ENCODE data around the gene CYREN.

- TF ChIP-seq CTCF (conservative IDR thresholded peaks at IDR 0.05; ENCODE audit: low read depth in 2 of 2): no peak
- no peak for TF ChIP-seq POLR2AphosphoS5 (IDR thresholded peaks at IDR 0.05; ENCODE audit: low read depth)
- TF ChIP-seq REST (IDR thresholded peaks at IDR 0.05; ENCODE audit: unreplicated experiment): no peak
- TF ChIP-seq ZNF114 (CRISPR knock-in tag; IDR thresholded peaks at IDR 0.05): no peak
- TF ChIP-seq EZH2phosphoT487 (IDR thresholded peaks at IDR 0.05; ENCODE audit: unreplicated experiment): no peak
- TF ChIP-seq CREB1 (CRISPR knock-in tag; IDR thresholded peaks at IDR 0.05; ENCODE audit: low read depth): no peak
- no peak for TF ChIP-seq EZH2 (IDR thresholded peaks at IDR 0.05; ENCODE audit: low read depth, unreplicated experiment)
- TF ChIP-seq NANOG (IDR thresholded peaks at IDR 0.05; ENCODE audit: borderline replicate concordance): no peak
- TF ChIP-seq JUNB (IDR thresholded peaks at IDR 0.05; ENCODE audit: unreplicated experiment): no peak
Observed at GRCh38 chr7:135166338-135166990, 4.0 kb downstream of the CYREN start.
